HFFc6 (cell line): ENCODE measurements around the gene MARS1. TPM values are rescaled to one million over a fixed set of nuclear protein-coding genes. Genes with fewer than 3 reads are reported as not detected.
"Not testable (repeated sequence)": the region's sequence is repeated elsewhere in the genome, so short reads cannot be mapped to it uniquely, and the experiment has no call there.

Experiments
- DNase-seq: peaks from one replicate; pipeline ENCODE4 v3.0.0-alpha.2; 2018
- H3K27ac Mint-ChIP-seq: 2 replicates; pipeline ENCODE4 v1.8.0; 2020; ENCODE audit warnings: mild to moderate bottlenecking, mixed read lengths
- H3K27me3 Mint-ChIP-seq: 2 replicates; pipeline ENCODE4 v1.8.0; 2021; ENCODE audit warnings: mild to moderate bottlenecking, moderate library complexity, mixed read lengths; ENCODE audit not compliant: insufficient read depth
- H3K36me3 Mint-ChIP-seq: 2 replicates; pipeline ENCODE4 v1.8.0; 2021; ENCODE audit warnings: low read depth, mixed read lengths
- H3K4me1 Mint-ChIP-seq: 2 replicates; pipeline ENCODE4 v1.8.0; 2020; ENCODE audit warnings: low read depth, mixed read lengths
- H3K4me3 Mint-ChIP-seq: 2 replicates; pipeline ENCODE4 v1.8.0; 2020; ENCODE audit warnings: mild to moderate bottlenecking, moderate library complexity, mixed read lengths
- H3K9me3 Mint-ChIP-seq: 2 replicates; pipeline ENCODE4 v1.8.0; 2020; ENCODE audit warnings: mild to moderate bottlenecking, mixed read lengths
- total RNA-seq, 6 experiments: library from RNA; stranded (reverse); fragmentation: NEBNext Ultra II Directional; extraction: Animal tissue kit (Norgen Biotek cat#: 25700); gene quantifications; 2 replicates in 1 of 6; 3 replicates in 5 of 6; pipeline ENCODE4 v1.2.3, GENCODE V29; 2021
- TF ChIP-seq, protein P1 (sequence below): fragments of 200-600 bp; sonication (generic); IDR thresholded peaks from 2 replicates; pipeline ENCODE4 v1.5.0; 2021; ENCODE audit warnings: antibody characterized with exemption, mild to moderate bottlenecking

The MARS1 gene
- total RNA-seq, 6 experiments from 2014 or later = 179 to 207 (median 193) TPM

GRCh38 chr12:57496822-57497221 is 9.0 kb downstream of the MARS1 start:
- Mint-ChIP-seq H3K4me3 (no peak overlapping the region), H3K27ac (no peak overlapping the region), H3K27me3 (peaks cover 2% of the 10 kb centered on the region), H3K9me3 (no peaks in the 10 kb centered on the region), H3K36me3 (peaks cover 47% of the 10 kb centered on the region), H3K4me1 (no peaks in the 10 kb centered on the region)
- TF ChIP-seq, protein P1, sequence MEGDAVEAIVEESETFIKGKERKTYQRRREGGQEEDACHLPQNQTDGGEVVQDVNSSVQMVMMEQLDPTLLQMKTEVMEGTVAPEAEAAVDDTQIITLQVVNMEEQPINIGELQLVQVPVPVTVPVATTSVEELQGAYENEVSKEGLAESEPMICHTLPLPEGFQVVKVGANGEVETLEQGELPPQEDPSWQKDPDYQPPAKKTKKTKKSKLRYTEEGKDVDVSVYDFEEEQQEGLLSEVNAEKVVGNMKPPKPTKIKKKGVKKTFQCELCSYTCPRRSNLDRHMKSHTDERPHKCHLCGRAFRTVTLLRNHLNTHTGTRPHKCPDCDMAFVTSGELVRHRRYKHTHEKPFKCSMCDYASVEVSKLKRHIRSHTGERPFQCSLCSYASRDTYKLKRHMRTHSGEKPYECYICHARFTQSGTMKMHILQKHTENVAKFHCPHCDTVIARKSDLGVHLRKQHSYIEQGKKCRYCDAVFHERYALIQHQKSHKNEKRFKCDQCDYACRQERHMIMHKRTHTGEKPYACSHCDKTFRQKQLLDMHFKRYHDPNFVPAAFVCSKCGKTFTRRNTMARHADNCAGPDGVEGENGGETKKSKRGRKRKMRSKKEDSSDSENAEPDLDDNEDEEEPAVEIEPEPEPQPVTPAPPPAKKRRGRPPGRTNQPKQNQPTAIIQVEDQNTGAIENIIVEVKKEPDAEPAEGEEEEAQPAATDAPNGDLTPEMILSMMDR = no peak
- DNase-seq = no peak

GRCh38 chr12:57497223-57498131 is 9.6 kb downstream of the MARS1 start:
- Mint-ChIP-seq H3K9me3 (no peaks in the 10 kb centered on the region), H3K4me3 (no peak overlapping the region), H3K36me3 (peaks cover 50% of the 10 kb centered on the region), H3K27me3 (peaks cover 2% of the 10 kb centered on the region), H3K4me1 (no peaks in the 10 kb centered on the region), H3K27ac (no peak overlapping the region)
- DNase-seq = no peak
- TF ChIP-seq, protein P1 = no peak

GRCh38 chr12:57498132-57498502 is 10.2 kb downstream of the MARS1 start:
- peaks cover 2% of the 10 kb centered on the region for H3K27me3 Mint-ChIP-seq
- TF ChIP-seq, protein P1 = no peak
- H3K4me3 Mint-ChIP-seq = no peak overlapping the region
- no peak for DNase-seq
- no peak overlapping the region for H3K27ac Mint-ChIP-seq
- H3K36me3 Mint-ChIP-seq = peaks cover 44% of the 10 kb centered on the region
- no peaks in the 10 kb centered on the region for H3K9me3 Mint-ChIP-seq
- H3K4me1 Mint-ChIP-seq = no peaks in the 10 kb centered on the region

DNA sequence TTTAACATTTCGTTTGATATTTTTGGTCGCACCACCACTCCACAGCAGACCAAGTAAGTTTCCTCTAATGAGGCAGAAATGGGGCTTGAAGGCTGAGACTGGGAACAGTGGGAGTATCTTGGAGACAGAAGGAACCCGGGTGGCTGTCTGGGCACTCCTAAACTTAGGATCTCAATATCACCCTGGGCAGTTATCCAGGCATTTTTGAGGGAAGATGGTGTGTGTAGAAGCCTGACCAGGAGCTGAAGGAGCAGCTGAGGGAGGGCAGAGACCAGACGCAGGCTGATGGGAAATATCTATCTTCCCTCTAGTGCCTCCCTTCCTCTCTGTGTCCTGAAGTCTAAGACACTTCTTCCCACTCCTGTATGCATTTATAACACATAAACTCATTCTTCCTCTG is 10.7 kb downstream of the MARS1 start:
- Mint-ChIP-seq H3K4me1 (no peaks in the 10 kb centered on the region), H3K4me3 (no peak overlapping the region), H3K9me3 (no peaks in the 10 kb centered on the region), H3K27ac (no peak overlapping the region), H3K27me3 (peaks cover 2% of the 10 kb centered on the region), H3K36me3 (peaks cover 44% of the 10 kb centered on the region)
- no peak for DNase-seq
- TF ChIP-seq, protein P1 = no peak

- H3K4me1 Mint-ChIP-seq = no peaks in the 10 kb centered on the region
- peaks cover 53% of the 10 kb centered on the region for H3K36me3 Mint-ChIP-seq
- H3K27ac Mint-ChIP-seq = no peak overlapping the region
- no peak overlapping the region for H3K4me3 Mint-ChIP-seq
- DNase-seq = no peak
- H3K27me3 Mint-ChIP-seq = peaks cover 2% of the 10 kb centered on the region
- TF ChIP-seq, protein P1 = no peak
- no peaks in the 10 kb centered on the region for H3K9me3 Mint-ChIP-seq
Measured at GRCh38 chr12:57500213-57500612, 12.3 kb downstream of the MARS1 start.

DNA sequence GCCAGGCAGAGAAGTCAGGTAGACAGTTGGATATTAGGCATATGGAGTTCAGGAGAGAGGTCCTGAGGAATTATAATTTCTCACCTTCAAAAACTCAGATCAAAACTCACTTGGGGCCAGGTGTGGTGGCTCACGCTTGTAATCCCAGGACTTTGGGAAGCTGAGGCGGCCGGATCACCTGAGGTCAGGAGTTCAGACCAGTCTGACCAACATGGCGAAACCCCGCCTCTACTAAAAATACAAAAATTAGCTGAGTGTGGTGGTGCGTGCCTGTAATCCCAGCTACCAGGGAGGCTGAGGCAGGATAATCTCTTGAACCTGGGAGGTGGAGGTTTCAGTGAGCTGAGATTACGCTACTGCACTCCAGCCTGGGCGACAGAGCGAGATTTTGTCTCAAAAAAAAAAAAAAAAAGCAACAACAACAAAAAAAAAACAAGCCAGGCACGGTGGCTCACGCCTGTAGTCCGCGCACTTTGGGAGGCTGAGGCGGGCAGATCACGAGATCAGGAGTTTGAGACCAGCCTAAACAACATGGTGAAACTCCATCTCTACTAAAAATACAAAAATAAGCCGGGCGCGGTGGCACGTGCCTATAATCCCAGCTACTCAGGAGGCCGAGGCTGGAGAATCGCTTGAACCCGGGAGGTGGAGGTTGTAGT is 14.6 kb downstream of the MARS1 start:
- DNase-seq, H3K27ac Mint-ChIP-seq, H3K27me3 Mint-ChIP-seq, H3K4me3 Mint-ChIP-seq, H3K4me1 Mint-ChIP-seq, H3K9me3 Mint-ChIP-seq: not testable (repeated sequence)
- peaks cover 46% of the 10 kb centered on the region for H3K36me3 Mint-ChIP-seq

- H3K4me1 Mint-ChIP-seq, H3K27me3 Mint-ChIP-seq, H3K4me3 Mint-ChIP-seq, DNase-seq, H3K9me3 Mint-ChIP-seq, H3K27ac Mint-ChIP-seq: not testable (repeated sequence)
- H3K36me3 Mint-ChIP-seq = peaks cover 25% of the 10 kb centered on the region
Measured at GRCh38 chr12:57506541-57506940, 18.7 kb downstream of the MARS1 start.

DNA sequence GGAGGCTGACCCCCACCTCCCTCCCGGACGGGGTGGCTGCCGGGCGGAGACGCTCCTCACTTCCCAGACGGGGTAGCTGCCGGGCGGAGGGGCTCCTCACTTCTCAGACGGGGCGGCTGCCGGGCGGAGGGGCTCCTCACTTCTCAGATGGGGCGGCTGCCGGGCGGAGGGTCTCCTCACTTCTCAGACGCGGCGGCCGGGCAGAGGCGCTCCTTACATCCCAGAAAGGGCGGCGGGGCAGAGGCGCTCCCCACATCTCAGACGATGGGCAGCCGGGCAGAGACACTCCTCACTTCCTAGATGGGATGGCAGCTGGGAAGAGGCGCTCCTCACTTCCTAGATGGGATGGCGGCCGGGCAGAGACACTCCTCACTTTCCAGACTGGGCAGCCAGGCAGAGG is 19.9 kb downstream of the MARS1 start:
- H3K9me3 Mint-ChIP-seq, H3K4me3 Mint-ChIP-seq, H3K27ac Mint-ChIP-seq, H3K27me3 Mint-ChIP-seq, H3K4me1 Mint-ChIP-seq, DNase-seq: not testable (repeated sequence)
- H3K36me3 Mint-ChIP-seq = peaks cover 30% of the 10 kb centered on the region
